ENCODE data around the gene PRDM16. TPM values are rescaled to one million over a fixed set of nuclear protein-coding genes. Genes with fewer than 3 reads are reported as not detected.

Gene PRDM16
- total RNA-seq, 1 experiment from 2014 or later: 5.3 TPM

- no peaks in the 10 kb centered on the region for H3K36me3 Mint-ChIP-seq (ENCODE audit: insufficient read depth, unreplicated experiment)
- H3K27me3 ChIP-seq (replicated peaks; ENCODE audit: control insufficient read depth, insufficient read depth, low read length): no peaks in the 10 kb centered on the region
- H3K4me1 Mint-ChIP-seq (ENCODE audit: low read depth, unreplicated experiment): no peaks in the 10 kb centered on the region
- intact Hi-C loops (cut with micrococcal nuclease; ENCODE audit: unreplicated experiment): no loop called here
- no TSS peak for BruUV-seq (replicated peaks)
- H3K9me3 Mint-ChIP-seq (ENCODE audit: unreplicated experiment): no peaks in the 10 kb centered on the region
- TF ChIP-seq CTCF (IDR thresholded peaks at IDR 0.05; ENCODE audit: insufficient read depth in 1 of 2, low read depth in 1 of 2, low read length in 1 of 2, severe bottlenecking in 1 of 2, unreplicated experiment in 1 of 2): no peak
- ChIA-PET CTCF (no interaction called here), POLR2A (no interaction called here)
- no peaks in the 10 kb centered on the region for H3K9me3 ChIP-seq
- no peak overlapping the region for H3K4me3 ChIP-seq (ENCODE audit: low read depth, low read length)
- no peaks in the 10 kb centered on the region for H3K27me3 Mint-ChIP-seq (ENCODE audit: insufficient read depth, unreplicated experiment)
- peaks cover 10% of the 10 kb centered on the region; the same call in 1 of the 2 replicates for H3K4me1 ChIP-seq
- no peak overlapping the region for H3K4me3 Mint-ChIP-seq (ENCODE audit: unreplicated experiment)
- DNase-seq: no peak
- no peaks in the 10 kb centered on the region for H3K36me3 ChIP-seq (ENCODE audit: control insufficient read depth, insufficient read depth, low read length)
- no peak overlapping the region for H3K27ac Mint-ChIP-seq (ENCODE audit: unreplicated experiment)
Observed at GRCh38 chr1:3174487-3175247, 105.7 kb downstream of the PRDM16 start.

- no peaks in the 10 kb centered on the region for H3K36me3 Mint-ChIP-seq (ENCODE audit: insufficient read depth, unreplicated experiment)
- H3K4me3 Mint-ChIP-seq (ENCODE audit: unreplicated experiment): no peak overlapping the region
- no peaks in the 10 kb centered on the region for H3K27me3 Mint-ChIP-seq (ENCODE audit: insufficient read depth, unreplicated experiment)
- no peaks in the 10 kb centered on the region for H3K27me3 ChIP-seq (replicated peaks; ENCODE audit: control insufficient read depth, insufficient read depth, low read length)
- intact Hi-C loops (cut with micrococcal nuclease; ENCODE audit: unreplicated experiment): no loop called here
- H3K36me3 ChIP-seq (ENCODE audit: control insufficient read depth, insufficient read depth, low read length): no peaks in the 10 kb centered on the region
- H3K27ac Mint-ChIP-seq (ENCODE audit: unreplicated experiment): no peak overlapping the region
- H3K9me3 ChIP-seq: no peaks in the 10 kb centered on the region
- no TSS peak for BruUV-seq (replicated peaks)
- POLR2A ChIA-PET: no interaction called here
- H3K4me3 ChIP-seq (ENCODE audit: low read depth, low read length): no peak overlapping the region
- no peak for DNase-seq
- no peak for TF ChIP-seq CTCF (IDR thresholded peaks at IDR 0.05; ENCODE audit: insufficient read depth in 1 of 2, low read depth in 1 of 2, low read length in 1 of 2, severe bottlenecking in 1 of 2, unreplicated experiment in 1 of 2)
- no peaks in the 10 kb centered on the region for H3K4me1 Mint-ChIP-seq (ENCODE audit: low read depth, unreplicated experiment)
- peaks cover 8% of the 10 kb centered on the region; the same call in 1 of the 2 replicates for H3K4me1 ChIP-seq
- no peaks in the 10 kb centered on the region for H3K9me3 Mint-ChIP-seq (ENCODE audit: unreplicated experiment)
- CTCF ChIA-PET: no interaction called here
Observed at GRCh38 chr1:3175486-3175885, 106.5 kb downstream of the PRDM16 start.

GRCh38 chr1:3176028-3176427, 107.0 kb downstream of the PRDM16 start:
- Mint-ChIP-seq H3K4me3 (ENCODE audit: unreplicated experiment) (no peak overlapping the region), H3K4me1 (ENCODE audit: low read depth, unreplicated experiment) (no peaks in the 10 kb centered on the region), H3K27ac (ENCODE audit: unreplicated experiment) (no peak overlapping the region), H3K27me3 (ENCODE audit: insufficient read depth, unreplicated experiment) (no peaks in the 10 kb centered on the region), H3K9me3 (ENCODE audit: unreplicated experiment) (no peaks in the 10 kb centered on the region), H3K36me3 (ENCODE audit: insufficient read depth, unreplicated experiment) (no peaks in the 10 kb centered on the region)
- peaks cover 3% of the 10 kb centered on the region; the same call in 1 of the 2 replicates for H3K4me1 ChIP-seq
- intact Hi-C loops (cut with micrococcal nuclease; ENCODE audit: unreplicated experiment): no loop called here
- BruUV-seq (replicated peaks): no TSS peak
- H3K36me3 ChIP-seq (ENCODE audit: control insufficient read depth, insufficient read depth, low read length): no peaks in the 10 kb centered on the region
- no peak overlapping the region for H3K4me3 ChIP-seq (ENCODE audit: low read depth, low read length)
- H3K9me3 ChIP-seq: no peaks in the 10 kb centered on the region
- TF ChIP-seq CTCF (IDR thresholded peaks at IDR 0.05; ENCODE audit: insufficient read depth in 1 of 2, low read depth in 1 of 2, low read length in 1 of 2, severe bottlenecking in 1 of 2, unreplicated experiment in 1 of 2): no peak
- POLR2A ChIA-PET: no interaction called here
- DNase-seq: no peak
- no peaks in the 10 kb centered on the region for H3K27me3 ChIP-seq (replicated peaks; ENCODE audit: control insufficient read depth, insufficient read depth, low read length)
- CTCF ChIA-PET: no interaction called here
